ENCODE data around the gene ARHGAP1. TPM values are rescaled to one million over a fixed set of nuclear protein-coding genes. Genes with fewer than 3 reads are reported as not detected.
A peak's percentile ranks its signal among the peaks of the same experiment; 100 is the strongest.

ARHGAP1 gene
- total and polyA plus RNA-seq, 3 experiments from 2014 or later = 56.8 to 76.1 (median 56.8) TPM

- Mint-ChIP-seq H3K36me3 (peaks cover 3 to 70% (median 3%) of the 10 kb centered on the region in 3 donors), H3K27me3 (peaks cover 0 to 1% of the 10 kb centered on the region in 2 donors), H3K27ac (peak overlapping the region in 4 of 8 donors; percentile 32 to 76 (median 48)), H3K4me3 (peak overlapping the region in 1 of 7 donors; percentile 13), H3K4me1 (peaks cover 34 to 58% (median 39%) of the 10 kb centered on the region in 3 donors), H3K9me3 (no peaks in the 10 kb centered on the region)
- no peaks in the 10 kb centered on the region for H3K27me3 ChIP-seq (ENCODE audit: insufficient read depth, low read length, poor library complexity, severe bottlenecking)
- no peak overlapping the region for H3K4me3 ChIP-seq (ENCODE audit: low read length)
- peaks cover 28% of the 10 kb centered on the region for H3K36me3 ChIP-seq (ENCODE audit: insufficient read depth, low read length)
- H3K27ac ChIP-seq (ENCODE audit: low read depth, low read length) = no peak overlapping the region
- CTCF ChIA-PET = interaction anchor here (1.8 kb wide), 1 partner anchor 25 kb away, joined by 6 read pairs; no protein-coding TSS in a partner anchor
- peaks cover 36% of the 10 kb centered on the region for H3K4me1 ChIP-seq (ENCODE audit: insufficient read depth, low read length)
- no peak for DNase-seq
- POLR2A ChIA-PET = no interaction called here
- no peaks in the 10 kb centered on the region for H3K9me3 ChIP-seq (ENCODE audit: low read length)
These were observed 4.8 kb downstream of the ARHGAP1 start for GRCh38 chr11:46695345-46696211.

- Histone ChIP-seq H3K4me3 (ENCODE audit: low read length) (no peak overlapping the region), H3K27ac (ENCODE audit: low read depth, low read length) (no peak overlapping the region), H3K9me3 (ENCODE audit: low read length) (no peaks in the 10 kb centered on the region), H3K36me3 (ENCODE audit: insufficient read depth, low read length) (peaks cover 28% of the 10 kb centered on the region), H3K4me1 (ENCODE audit: insufficient read depth, low read length) (peaks cover 36% of the 10 kb centered on the region), H3K27me3 (ENCODE audit: insufficient read depth, low read length, poor library complexity, severe bottlenecking) (no peaks in the 10 kb centered on the region)
- CTCF ChIA-PET = interaction anchor here (0.9 kb wide), 1 partner anchor 77 kb away, joined by 4 read pairs; the partner anchor contains the start of genes ATG13 and HARBI1
- POLR2A ChIA-PET = no interaction called here
- no peak for DNase-seq
- no peak overlapping the region for H3K4me3 Mint-ChIP-seq
- peaks cover 4 to 70% (median 5%) of the 10 kb centered on the region in 3 donors for H3K36me3 Mint-ChIP-seq
- no peaks in the 10 kb centered on the region for H3K9me3 Mint-ChIP-seq
- H3K4me1 Mint-ChIP-seq = peaks cover 35 to 52% (median 38%) of the 10 kb centered on the region in 3 donors
- H3K27ac Mint-ChIP-seq = no peak overlapping the region
- peaks cover 0 to 1% of the 10 kb centered on the region in 2 donors for H3K27me3 Mint-ChIP-seq
These were observed 5.8 kb downstream of the ARHGAP1 start for GRCh38 chr11:46694607-46695006.

- no peaks in the 10 kb centered on the region for H3K9me3 ChIP-seq (ENCODE audit: low read length)
- no peaks in the 10 kb centered on the region for H3K9me3 Mint-ChIP-seq
- peak overlapping the region in 2 of 8 donors; percentile 16 to 87 for H3K27ac Mint-ChIP-seq
- no peak overlapping the region for H3K4me3 ChIP-seq (ENCODE audit: low read length)
- no peaks in the 10 kb centered on the region for H3K27me3 ChIP-seq (ENCODE audit: insufficient read depth, low read length, poor library complexity, severe bottlenecking)
- H3K4me1 ChIP-seq (ENCODE audit: insufficient read depth, low read length) = peaks cover 31% of the 10 kb centered on the region
- no peak overlapping the region for H3K4me3 Mint-ChIP-seq
- peaks cover 32 to 50% (median 34%) of the 10 kb centered on the region in 3 donors for H3K4me1 Mint-ChIP-seq
- ChIA-PET CTCF (interaction anchor here (0.9 kb wide), 1 partner anchor 76 kb away, joined by 4 read pairs; the partner anchor contains the start of genes ATG13 and HARBI1), POLR2A (no interaction called here)
- H3K27ac ChIP-seq (ENCODE audit: low read depth, low read length) = no peak overlapping the region
- H3K27me3 Mint-ChIP-seq = peaks cover 0 to 1% of the 10 kb centered on the region in 2 donors
- no peak for DNase-seq
- H3K36me3 Mint-ChIP-seq = peaks cover 5 to 71% (median 6%) of the 10 kb centered on the region in 3 donors
- H3K36me3 ChIP-seq (ENCODE audit: insufficient read depth, low read length) = peaks cover 28% of the 10 kb centered on the region
These were observed 6.3 kb downstream of the ARHGAP1 start for GRCh38 chr11:46694072-46694471.

DNA sequence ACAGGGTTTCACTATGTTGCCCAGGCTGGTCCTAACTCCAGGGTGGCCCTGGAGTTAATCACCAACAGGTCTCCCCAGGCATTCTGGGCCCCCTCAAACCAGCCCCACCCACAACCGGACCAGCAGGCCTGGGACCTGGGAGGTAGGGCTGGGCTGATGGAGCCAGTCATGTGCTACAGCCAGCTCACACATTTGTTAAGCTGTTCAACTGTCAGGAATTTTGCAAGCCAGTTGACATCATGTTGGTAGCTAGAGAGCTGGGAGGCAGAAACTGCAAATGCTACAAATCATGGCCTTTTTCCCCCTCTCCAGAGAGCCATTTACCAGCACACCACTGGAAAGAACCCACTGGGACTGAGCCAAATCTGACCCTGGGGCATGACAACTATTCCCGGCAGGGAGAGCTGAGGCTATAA is 6.8 kb downstream of the ARHGAP1 start:
- DNase-seq = no peak
- Mint-ChIP-seq H3K4me1 (peaks cover 27 to 47% (median 30%) of the 10 kb centered on the region in 3 donors), H3K27me3 (peaks cover 0 to 1% of the 10 kb centered on the region in 2 donors), H3K9me3 (no peaks in the 10 kb centered on the region), H3K36me3 (peaks cover 5 to 70% (median 8%) of the 10 kb centered on the region in 3 donors), H3K27ac (peak overlapping the region in 1 of 8 donors; percentile 15), H3K4me3 (no peak overlapping the region)
- no peaks in the 10 kb centered on the region for H3K27me3 ChIP-seq (ENCODE audit: insufficient read depth, low read length, poor library complexity, severe bottlenecking)
- H3K4me3 ChIP-seq (ENCODE audit: low read length) = no peak overlapping the region
- no peaks in the 10 kb centered on the region for H3K9me3 ChIP-seq (ENCODE audit: low read length)
- no peak overlapping the region for H3K27ac ChIP-seq (ENCODE audit: low read depth, low read length)
- CTCF ChIA-PET = interaction anchor here (0.9 kb wide), 1 partner anchor 76 kb away, joined by 4 read pairs; the partner anchor contains the start of genes ATG13 and HARBI1
- POLR2A ChIA-PET = interaction anchor here (0.7 kb wide), 1 partner anchor 61 kb away, joined by 5 read pairs; no protein-coding TSS in a partner anchor
- H3K4me1 ChIP-seq (ENCODE audit: insufficient read depth, low read length) = peaks cover 26% of the 10 kb centered on the region
- peaks cover 28% of the 10 kb centered on the region for H3K36me3 ChIP-seq (ENCODE audit: insufficient read depth, low read length)

DNA sequence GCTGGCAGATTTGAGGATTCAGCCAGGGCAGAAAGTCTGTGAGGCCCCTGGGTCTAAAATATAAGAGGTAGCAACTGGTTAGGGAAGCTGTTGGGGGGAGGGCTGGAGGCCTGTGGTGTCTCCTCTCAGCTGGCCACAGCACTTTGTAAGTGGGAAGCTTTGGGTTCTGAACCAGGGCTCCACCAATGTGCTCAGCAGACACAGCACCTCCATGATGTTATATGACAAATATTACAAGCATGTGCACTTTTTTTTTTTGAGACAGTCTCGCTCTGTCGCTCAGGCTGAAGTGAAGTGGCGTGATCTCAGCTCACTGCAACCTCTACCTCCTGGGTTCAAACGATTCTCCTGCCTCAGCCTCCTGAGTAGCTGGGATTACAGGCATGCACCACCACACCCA is 8.0 kb downstream of the ARHGAP1 start:
- Histone ChIP-seq H3K4me3 (ENCODE audit: low read length) (no peak overlapping the region), H3K27ac (ENCODE audit: low read depth, low read length) (no peak overlapping the region), H3K36me3 (ENCODE audit: insufficient read depth, low read length) (peaks cover 37% of the 10 kb centered on the region), H3K27me3 (ENCODE audit: insufficient read depth, low read length, poor library complexity, severe bottlenecking) (no peaks in the 10 kb centered on the region), H3K4me1 (ENCODE audit: insufficient read depth, low read length) (peaks cover 14% of the 10 kb centered on the region), H3K9me3 (ENCODE audit: low read length) (no peaks in the 10 kb centered on the region)
- DNase-seq = no peak
- peaks cover 5 to 74% (median 6%) of the 10 kb centered on the region in 3 donors for H3K36me3 Mint-ChIP-seq
- no peak overlapping the region for H3K4me3 Mint-ChIP-seq
- peak overlapping the region in 1 of 8 donors; percentile 77 for H3K27ac Mint-ChIP-seq
- H3K4me1 Mint-ChIP-seq = peaks cover 18 to 44% (median 24%) of the 10 kb centered on the region in 3 donors
- POLR2A ChIA-PET = interaction anchor here (0.6 kb wide), 1 partner anchor 61 kb away, joined by 6 read pairs; no protein-coding TSS in a partner anchor
- no peaks in the 10 kb centered on the region for H3K9me3 Mint-ChIP-seq
- CTCF ChIA-PET = interaction anchor here (0.8 to 1.7 kb wide), 2 partner anchors 9 to 22 kb away, joined by 3 to 7 read pairs; no protein-coding TSS in a partner anchor
- peaks cover 0 to 1% of the 10 kb centered on the region in 2 donors for H3K27me3 Mint-ChIP-seq

DNA sequence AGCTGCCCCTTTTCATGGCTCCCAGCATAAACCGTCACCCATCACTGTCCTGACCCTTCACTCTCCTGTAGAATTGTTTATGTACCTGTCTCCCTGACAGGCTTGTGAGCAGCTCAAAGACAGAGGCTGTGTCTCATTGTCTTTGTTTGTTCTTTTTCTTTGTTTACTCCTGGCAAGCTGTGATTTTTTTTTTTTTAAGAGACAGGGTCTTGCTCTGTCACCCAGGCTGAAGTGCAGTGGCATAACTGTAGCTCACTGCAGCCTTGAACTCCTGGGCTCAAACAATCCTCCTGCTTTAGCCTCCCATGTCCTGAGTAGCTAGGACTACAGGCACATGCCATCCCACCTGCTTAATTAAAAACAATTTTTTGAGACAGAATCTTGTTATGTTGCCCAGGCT is 9.7 kb downstream of the ARHGAP1 start:
- Histone ChIP-seq H3K27ac (ENCODE audit: low read depth, low read length) (no peak overlapping the region), H3K27me3 (ENCODE audit: insufficient read depth, low read length, poor library complexity, severe bottlenecking) (no peaks in the 10 kb centered on the region), H3K4me1 (ENCODE audit: insufficient read depth, low read length) (peaks cover 5% of the 10 kb centered on the region), H3K36me3 (ENCODE audit: insufficient read depth, low read length) (peaks cover 44% of the 10 kb centered on the region), H3K4me3 (ENCODE audit: low read length) (no peak overlapping the region), H3K9me3 (ENCODE audit: low read length) (no peaks in the 10 kb centered on the region)
- Mint-ChIP-seq H3K27ac (peak overlapping the region in 5 of 8 donors; percentile 30 to 90 (median 63)), H3K27me3 (peaks cover 0 to 1% of the 10 kb centered on the region in 2 donors), H3K4me3 (no peak overlapping the region), H3K9me3 (no peaks in the 10 kb centered on the region), H3K4me1 (peaks cover 12 to 35% (median 17%) of the 10 kb centered on the region in 3 donors), H3K36me3 (peaks cover 5 to 79% (median 6%) of the 10 kb centered on the region in 3 donors)
- POLR2A ChIA-PET = no interaction called here
- CTCF ChIA-PET = interaction anchor here (1.7 kb wide), 1 partner anchor 20 kb away, joined by 7 read pairs; no protein-coding TSS in a partner anchor
- DNase-seq = no peak

- no peak for DNase-seq
- no peaks in the 10 kb centered on the region for H3K4me1 ChIP-seq (ENCODE audit: insufficient read depth, low read length)
- H3K36me3 ChIP-seq (ENCODE audit: insufficient read depth, low read length) = peaks cover 18% of the 10 kb centered on the region
- CTCF ChIA-PET = no interaction called here
- Mint-ChIP-seq H3K36me3 (peaks cover 5 to 74% (median 9%) of the 10 kb centered on the region in 3 donors), H3K9me3 (no peaks in the 10 kb centered on the region), H3K4me3 (peak overlapping the region in 1 of 7 donors; percentile 32), H3K27ac (peak overlapping the region in 5 of 8 donors; percentile 2 to 77 (median 17)), H3K27me3 (no peaks in the 10 kb centered on the region), H3K4me1 (peaks cover 6 to 26% (median 12%) of the 10 kb centered on the region in 3 donors)
- H3K9me3 ChIP-seq (ENCODE audit: low read length) = no peaks in the 10 kb centered on the region
- POLR2A ChIA-PET = no interaction called here
- no peak overlapping the region for H3K4me3 ChIP-seq (ENCODE audit: low read length)
- H3K27ac ChIP-seq (ENCODE audit: low read depth, low read length) = no peak overlapping the region
- H3K27me3 ChIP-seq (ENCODE audit: insufficient read depth, low read length, poor library complexity, severe bottlenecking) = no peaks in the 10 kb centered on the region
These were observed 13.3 kb downstream of the ARHGAP1 start for GRCh38 chr11:46686886-46687795.

Data from CD8-positive, alpha-beta memory T cell (primary cell).